OCI-LY3 (cell line): Measurements from ENCODE around the gene CAB39.

ENCODE experiments used
- EZH2phosphoT487 ChIP-seq: fragments of 200-600 bp; shearing (Covaris generic); IDR thresholded peaks from 2 replicates; pipeline ENCODE4 v1.6.1; 2018; ENCODE audit warnings: antibody characterized with exemption, mixed run types, low read depth
- TF ChIP-seq, protein P1 (sequence below): fragments of 200-600, 300-600 bp; sonication (generic); IDR thresholded peaks from 2 replicates; pipeline ENCODE4 v1.5.1; 2014; ENCODE audit warnings: antibody characterized with exemption, low read length, low read depth

DNA sequence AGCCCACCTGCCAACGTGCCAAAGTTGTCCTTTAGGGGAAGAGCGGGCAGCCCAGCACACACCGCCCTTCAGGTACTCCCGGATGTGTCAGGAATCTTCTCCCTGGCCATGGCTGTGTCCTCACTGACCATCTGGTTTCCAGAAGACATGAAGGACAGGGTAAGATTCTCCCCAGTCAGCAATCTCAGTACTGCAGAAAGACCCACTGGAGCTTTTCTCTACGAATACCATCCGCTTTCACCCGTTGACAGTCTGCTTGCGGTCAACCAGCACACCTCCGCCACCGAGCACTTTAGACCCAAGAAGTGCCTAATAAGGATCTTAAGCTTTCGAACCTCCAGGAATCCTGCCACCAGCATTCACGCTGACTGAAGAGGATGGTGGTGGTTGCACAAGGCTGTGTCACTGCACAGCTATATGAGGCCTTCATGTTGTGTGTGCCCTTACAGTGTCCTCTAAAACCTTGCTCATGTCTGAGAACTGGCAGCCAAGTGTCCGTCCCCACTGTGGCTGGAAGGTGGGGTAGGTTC is 109.4 kb downstream of the CAB39 start:
- TF ChIP-seq, protein P1, sequence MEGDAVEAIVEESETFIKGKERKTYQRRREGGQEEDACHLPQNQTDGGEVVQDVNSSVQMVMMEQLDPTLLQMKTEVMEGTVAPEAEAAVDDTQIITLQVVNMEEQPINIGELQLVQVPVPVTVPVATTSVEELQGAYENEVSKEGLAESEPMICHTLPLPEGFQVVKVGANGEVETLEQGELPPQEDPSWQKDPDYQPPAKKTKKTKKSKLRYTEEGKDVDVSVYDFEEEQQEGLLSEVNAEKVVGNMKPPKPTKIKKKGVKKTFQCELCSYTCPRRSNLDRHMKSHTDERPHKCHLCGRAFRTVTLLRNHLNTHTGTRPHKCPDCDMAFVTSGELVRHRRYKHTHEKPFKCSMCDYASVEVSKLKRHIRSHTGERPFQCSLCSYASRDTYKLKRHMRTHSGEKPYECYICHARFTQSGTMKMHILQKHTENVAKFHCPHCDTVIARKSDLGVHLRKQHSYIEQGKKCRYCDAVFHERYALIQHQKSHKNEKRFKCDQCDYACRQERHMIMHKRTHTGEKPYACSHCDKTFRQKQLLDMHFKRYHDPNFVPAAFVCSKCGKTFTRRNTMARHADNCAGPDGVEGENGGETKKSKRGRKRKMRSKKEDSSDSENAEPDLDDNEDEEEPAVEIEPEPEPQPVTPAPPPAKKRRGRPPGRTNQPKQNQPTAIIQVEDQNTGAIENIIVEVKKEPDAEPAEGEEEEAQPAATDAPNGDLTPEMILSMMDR, result no peak
- no peak for TF ChIP-seq EZH2phosphoT487
